Upper lobe of left lung (tissue), 4 donors: ENCODE data around the gene DMBT1.

Experiments
- EP300 ChIP-seq, 4 donors: sonication (generic); formaldehyde crosslinking; IDR thresholded peaks; one replicate each; pipeline ENCODE4 v1.5.1; 2017; ENCODE audit warnings: antibody characterized with exemption in 4 of 4, control low read depth in 2 of 4
- POLR2AphosphoS5 ChIP-seq, 2 donors: sonication (generic); formaldehyde crosslinking; IDR thresholded peaks; one replicate each; pipeline ENCODE4 v1.5.1; 2017; ENCODE audit warnings: antibody characterized with exemption in 2 of 2

DNA sequence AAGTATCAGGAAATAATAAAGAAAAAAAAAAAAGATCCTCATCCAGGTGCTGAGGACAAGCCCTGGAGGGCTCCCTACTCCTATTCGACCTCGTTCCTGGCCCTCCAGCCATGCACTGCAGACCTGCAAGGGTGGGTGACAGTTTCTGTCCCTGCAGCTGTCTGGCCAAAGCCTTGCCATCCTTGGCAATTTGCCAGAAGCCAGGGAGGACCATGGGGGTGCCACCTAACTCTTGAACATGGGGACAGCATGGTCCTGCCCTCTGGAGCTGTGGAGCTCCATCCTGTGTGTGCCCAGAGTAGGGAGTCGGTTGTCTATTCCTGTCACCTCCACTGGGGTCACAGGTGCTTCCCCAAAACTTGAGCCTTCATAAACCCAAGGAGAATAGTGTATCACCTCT is 27.8 kb downstream of the DMBT1 start:
- TF ChIP-seq POLR2AphosphoS5 (IDR thresholded peaks at IDR 0.05): no peak
- no peak for TF ChIP-seq EP300 (IDR thresholded peaks at IDR 0.05)
